Subcutaneous abdominal adipose tissue (tissue), 5 donors: Measurements from ENCODE around the gene ARF3.

ENCODE experiments used
- H3K27ac ChIP-seq: one replicate; pipeline ENCODE4 v1.7.0; 2013; ENCODE audit warnings: low read depth, mild to moderate bottlenecking, inconsistent platforms, low read length, moderate library complexity
- H3K27me3 ChIP-seq, 5 donors: one replicate each; pipeline ENCODE4 v1.7.0; 2013; ENCODE audit warnings: low read length in 5 of 5, inconsistent platforms in 1 of 5; ENCODE audit not compliant: control insufficient read depth in 5 of 5, insufficient read depth in 4 of 5
- H3K36me3 ChIP-seq, 5 donors: one replicate each; pipeline ENCODE4 v1.7.0; 2013; ENCODE audit warnings: low read length in 5 of 5; ENCODE audit not compliant: control insufficient read depth in 5 of 5, insufficient read depth in 5 of 5
- H3K4me1 ChIP-seq, 5 donors: one replicate each; pipeline ENCODE4 v1.7.0; 2013; ENCODE audit warnings: low read length in 5 of 5, mild to moderate bottlenecking in 3 of 5, moderate library complexity in 1 of 5; ENCODE audit not compliant: control insufficient read depth in 5 of 5, insufficient read depth in 5 of 5
- H3K4me3 ChIP-seq, 5 donors: one replicate each; pipeline ENCODE4 v1.7.0; 2013; ENCODE audit warnings: low read length in 5 of 5, low read depth in 1 of 5
- H3K9ac ChIP-seq, 5 donors: one replicate each; pipeline ENCODE4 v1.7.0; 2013; ENCODE audit warnings: low read length in 5 of 5, mild to moderate bottlenecking in 4 of 5, moderate library complexity in 3 of 5
- H3K9me3 ChIP-seq, 5 donors: one replicate each; pipeline ENCODE4 v1.7.0; 2013; ENCODE audit warnings: low read length in 5 of 5; ENCODE audit not compliant: control insufficient read depth in 5 of 5
- donor health status: healthy.
- donor health status: healthy.
- donor health status: healthy.
- donor health status: healthy.
- donor health status: healthy.

Gene ARF3

DNA sequence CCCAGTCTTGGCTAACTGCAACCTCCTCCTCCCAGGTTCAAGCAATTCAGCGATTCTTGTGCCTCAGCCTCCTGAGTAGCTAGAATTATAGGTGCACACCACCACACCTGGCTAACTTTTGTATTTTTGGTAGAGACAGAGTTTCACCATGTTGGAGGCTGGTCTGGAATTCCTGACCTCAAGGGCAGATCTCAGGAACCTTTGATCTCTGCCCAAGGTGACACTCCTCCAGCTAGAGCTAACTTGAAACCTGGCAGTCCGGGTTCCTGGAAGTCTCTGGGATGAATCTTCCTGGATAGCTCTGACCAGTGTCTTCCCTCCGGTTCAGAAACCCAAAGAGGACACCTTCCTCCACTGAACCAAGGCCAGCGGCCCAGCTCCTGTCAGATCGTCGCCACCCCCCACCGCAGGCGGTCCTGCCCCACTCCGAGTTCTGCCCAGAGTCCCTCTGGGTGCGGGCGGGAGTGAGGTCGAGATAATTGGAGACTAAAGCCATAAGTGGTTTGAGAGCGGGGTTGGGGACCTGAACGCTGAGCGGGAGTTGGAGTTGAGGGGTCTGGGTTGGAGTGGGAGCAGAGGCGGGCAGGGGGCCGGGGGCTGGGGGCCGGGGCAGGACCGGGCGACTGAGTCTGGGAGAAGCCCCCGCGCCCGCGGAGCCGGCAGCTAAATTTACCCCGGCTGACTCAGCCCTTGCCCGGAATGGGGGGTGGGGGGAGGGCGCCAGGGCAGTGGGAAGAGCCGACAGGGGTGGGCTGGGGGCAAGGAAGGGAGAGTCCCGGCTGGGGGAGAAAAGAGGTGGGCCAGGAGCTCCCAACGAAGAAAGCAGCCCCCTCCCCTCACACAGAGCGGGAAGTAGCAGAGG, 37.2 kb upstream of the ARF3 start:
- H3K4me3 ChIP-seq = no peak overlapping the region
- H3K9me3 ChIP-seq = no peaks in the 10 kb centered on the region
- peaks cover 2 to 37% (median 34%) of the 10 kb centered on the region in 5 donors for H3K4me1 ChIP-seq
- no peak overlapping the region for H3K9ac ChIP-seq
- no peak overlapping the region for H3K27ac ChIP-seq
- peaks cover 17 to 45% (median 23%) of the 10 kb centered on the region in 5 donors for H3K27me3 ChIP-seq
- no peaks in the 10 kb centered on the region for H3K36me3 ChIP-seq

DNA sequence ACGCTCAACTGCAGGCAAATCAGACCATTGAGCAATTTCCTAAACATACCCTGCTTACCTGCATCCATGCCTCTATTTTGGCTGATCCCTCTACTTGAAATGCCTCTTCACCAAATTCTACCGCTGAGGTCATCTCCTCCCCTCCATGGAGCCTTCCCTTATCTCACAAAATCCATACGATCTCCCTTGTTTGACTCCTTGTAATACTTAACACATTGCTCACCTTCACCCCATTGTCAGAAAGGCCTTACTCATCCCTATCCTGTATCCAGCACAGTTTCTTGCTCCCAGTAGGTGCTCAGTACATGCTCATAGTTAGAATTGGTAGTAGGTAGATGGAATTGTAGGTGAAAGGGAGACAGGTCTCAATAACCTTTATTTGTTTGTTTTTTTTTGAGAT, 36.5 kb upstream of the ARF3 start:
- Histone ChIP-seq H3K4me3 (no peak overlapping the region), H3K9ac (no peak overlapping the region), H3K27ac (no peak overlapping the region), H3K36me3 (no peaks in the 10 kb centered on the region), H3K4me1 (peaks cover 2 to 32% (median 28%) of the 10 kb centered on the region in 5 donors), H3K9me3 (no peaks in the 10 kb centered on the region), H3K27me3 (peaks cover 18 to 47% (median 25%) of the 10 kb centered on the region in 5 donors)

DNA sequence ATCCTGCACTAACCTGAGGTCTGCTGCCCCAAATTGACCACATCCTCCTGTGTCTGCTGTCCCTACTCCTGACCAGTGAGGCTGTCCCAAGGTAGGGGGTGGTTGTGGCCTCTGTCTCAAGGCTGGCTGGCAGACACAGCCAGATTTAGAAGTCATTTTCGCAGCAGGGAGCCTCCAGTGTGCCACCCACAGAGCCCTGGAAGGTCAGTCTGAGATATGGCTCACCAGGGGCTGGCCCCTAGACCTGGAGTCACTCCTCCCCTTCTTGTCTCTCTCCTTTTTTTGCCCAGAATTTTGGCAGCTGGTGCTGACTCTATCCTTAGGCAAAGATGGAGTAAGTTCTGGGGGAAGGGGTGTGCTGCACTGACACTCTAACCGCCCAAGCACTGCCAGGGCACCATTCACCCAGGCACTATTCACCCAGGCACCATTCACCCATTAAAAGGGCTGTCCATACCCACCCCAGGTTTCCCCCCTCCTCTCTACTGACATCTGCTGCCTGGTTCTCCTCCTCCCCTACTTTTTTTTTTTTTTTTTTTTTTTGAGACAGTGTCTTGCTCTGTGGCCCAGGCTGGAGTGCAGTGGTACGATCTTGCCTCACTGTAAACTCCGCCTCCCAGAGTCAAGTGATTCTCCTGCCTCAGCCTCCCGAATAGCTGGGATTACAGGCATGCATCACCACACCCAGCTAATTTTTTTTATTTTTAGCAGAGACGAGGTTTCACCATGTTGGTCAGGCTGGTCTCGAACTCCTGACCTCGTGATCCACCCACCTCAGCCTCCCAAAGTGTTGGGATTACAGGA, 34.2 kb upstream of the ARF3 start:
- H3K9ac ChIP-seq = no peak overlapping the region
- no peaks in the 10 kb centered on the region for H3K9me3 ChIP-seq
- no peak overlapping the region for H3K4me3 ChIP-seq
- H3K27ac ChIP-seq = no peak overlapping the region
- H3K27me3 ChIP-seq = peaks cover 16 to 50% (median 26%) of the 10 kb centered on the region in 5 donors
- peaks cover 0 to 9% (median 6%) of the 10 kb centered on the region in 5 donors for H3K4me1 ChIP-seq
- no peaks in the 10 kb centered on the region for H3K36me3 ChIP-seq

DNA sequence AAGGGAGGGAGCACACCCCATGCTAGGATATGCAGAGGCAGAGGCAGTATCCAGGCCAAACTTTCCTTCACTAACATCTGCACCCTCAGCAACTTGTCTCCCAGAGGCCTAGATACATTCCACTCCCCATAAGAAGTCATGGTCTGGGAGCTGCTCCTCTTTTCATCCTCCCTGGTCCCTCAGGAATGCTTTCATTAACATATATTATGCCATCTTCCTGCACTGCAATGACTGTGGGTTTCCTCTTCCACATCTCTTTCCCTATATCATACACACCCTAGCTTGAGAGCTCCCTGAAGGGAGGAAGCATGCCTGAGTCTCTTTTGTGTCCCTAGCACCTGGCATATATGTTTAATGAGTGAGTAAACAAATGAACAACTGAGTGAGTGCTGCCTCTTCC, 33.3 kb upstream of the ARF3 start:
- Histone ChIP-seq H3K9me3 (no peaks in the 10 kb centered on the region), H3K36me3 (no peaks in the 10 kb centered on the region), H3K9ac (no peak overlapping the region), H3K27ac (no peak overlapping the region), H3K4me3 (no peak overlapping the region), H3K4me1 (peaks cover 0 to 9% (median 6%) of the 10 kb centered on the region in 5 donors), H3K27me3 (peaks cover 15 to 54% (median 31%) of the 10 kb centered on the region in 5 donors)

DNA sequence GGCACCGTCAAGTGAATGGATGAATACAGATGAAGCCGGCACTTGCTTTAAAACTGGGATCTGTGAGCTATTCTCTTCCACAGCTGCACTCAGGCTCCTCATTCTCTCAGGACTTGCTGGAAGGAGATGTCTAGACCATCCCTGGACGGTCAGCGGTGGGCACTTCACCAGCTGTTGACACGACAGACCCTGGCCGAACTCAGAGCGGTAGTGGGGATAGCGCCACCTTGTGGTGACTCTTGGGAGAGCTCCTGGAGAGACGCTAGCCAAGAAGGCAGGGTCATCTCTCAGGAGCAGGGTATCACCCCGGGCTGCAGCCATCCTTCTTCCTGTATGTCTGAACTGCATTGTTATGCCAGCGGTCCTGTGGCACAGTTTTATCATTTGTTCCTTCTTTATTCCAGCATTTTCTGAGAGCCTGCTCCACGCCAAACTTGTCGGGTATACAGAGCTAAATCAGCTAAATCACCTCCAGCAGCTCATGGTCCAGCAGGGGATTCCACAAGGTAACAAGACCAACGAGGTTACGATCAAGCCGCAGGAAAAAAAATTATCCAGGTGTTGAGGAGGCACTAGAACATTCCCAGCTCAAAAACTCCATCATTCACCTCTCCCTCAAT, 30.9 kb upstream of the ARF3 start:
- H3K27ac ChIP-seq = no peak overlapping the region
- peaks cover 15 to 52% (median 26%) of the 10 kb centered on the region in 5 donors for H3K27me3 ChIP-seq
- no peaks in the 10 kb centered on the region for H3K36me3 ChIP-seq
- H3K4me1 ChIP-seq = peaks cover 0 to 3% (median 0%) of the 10 kb centered on the region in 5 donors
- no peak overlapping the region for H3K4me3 ChIP-seq
- H3K9ac ChIP-seq = no peak overlapping the region
- no peaks in the 10 kb centered on the region for H3K9me3 ChIP-seq

DNA sequence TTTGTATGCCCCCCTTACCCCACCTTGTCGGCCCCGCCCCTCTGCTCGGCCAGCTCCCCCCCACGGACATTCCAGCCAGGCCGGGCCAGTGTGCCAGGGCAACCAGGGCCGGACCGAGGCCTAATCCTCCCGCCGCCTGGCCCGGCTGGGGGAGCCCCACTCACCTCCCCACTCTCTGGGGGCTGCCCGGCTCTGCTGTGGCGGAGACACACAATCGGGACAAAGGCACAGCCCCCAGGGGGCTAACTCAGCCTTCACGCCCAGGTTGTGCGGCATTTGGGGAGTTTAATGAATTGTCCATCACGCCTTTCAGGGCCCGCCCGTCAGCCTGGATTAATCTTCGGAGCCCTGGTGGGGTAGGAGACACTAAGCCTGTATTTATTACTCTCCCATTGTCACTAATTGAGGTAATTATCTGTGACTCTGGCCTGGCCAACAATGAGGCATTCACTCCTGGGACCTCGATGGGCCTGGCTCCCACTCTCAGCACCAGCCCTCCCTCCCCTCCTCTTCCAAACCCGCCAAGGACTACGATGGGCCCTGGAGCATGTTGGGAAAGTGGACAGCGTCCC, 29.5 kb upstream of the ARF3 start:
- H3K4me3 ChIP-seq = no peak overlapping the region
- peaks cover 25 to 58% (median 33%) of the 10 kb centered on the region in 5 donors for H3K27me3 ChIP-seq
- no peak overlapping the region for H3K9ac ChIP-seq
- H3K36me3 ChIP-seq = no peaks in the 10 kb centered on the region
- H3K4me1 ChIP-seq = peaks cover 0 to 3% (median 0%) of the 10 kb centered on the region in 5 donors
- no peaks in the 10 kb centered on the region for H3K9me3 ChIP-seq
- no peak overlapping the region for H3K27ac ChIP-seq

- Histone ChIP-seq H3K9me3 (no peaks in the 10 kb centered on the region), H3K4me1 (peaks cover 0 to 12% (median 8%) of the 10 kb centered on the region in 5 donors), H3K4me3 (no peak overlapping the region), H3K9ac (no peak overlapping the region), H3K36me3 (no peaks in the 10 kb centered on the region), H3K27me3 (peaks cover 32 to 67% (median 39%) of the 10 kb centered on the region in 5 donors), H3K27ac (no peak overlapping the region)
Measured at GRCh38 chr12:48985901-48986300, 28.6 kb upstream of the ARF3 start.

DNA sequence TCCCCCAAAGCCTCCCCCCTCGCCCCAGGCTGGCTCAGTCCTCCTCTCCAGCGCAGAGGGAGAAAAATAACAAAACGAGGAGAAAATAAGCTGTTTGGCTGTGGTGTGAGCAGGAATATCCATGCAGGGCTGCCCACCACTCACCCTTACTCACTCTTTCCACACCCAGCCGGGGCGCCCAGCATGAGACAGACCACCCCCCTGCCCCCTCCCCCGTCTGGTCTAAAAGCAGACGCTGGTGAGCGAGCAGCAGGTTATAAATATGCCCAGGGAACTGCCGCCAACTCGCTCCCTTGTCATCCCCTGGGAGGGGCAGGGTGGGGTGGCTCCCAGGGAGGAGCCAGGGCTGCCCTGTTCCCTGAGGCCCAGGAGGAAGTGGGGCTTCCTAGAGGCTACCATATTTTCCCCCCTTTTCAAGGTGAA, 28.2 kb upstream of the ARF3 start:
- Histone ChIP-seq H3K4me3 (no peak overlapping the region), H3K9ac (no peak overlapping the region), H3K27me3 (peaks cover 36 to 71% (median 43%) of the 10 kb centered on the region in 5 donors)

DNA sequence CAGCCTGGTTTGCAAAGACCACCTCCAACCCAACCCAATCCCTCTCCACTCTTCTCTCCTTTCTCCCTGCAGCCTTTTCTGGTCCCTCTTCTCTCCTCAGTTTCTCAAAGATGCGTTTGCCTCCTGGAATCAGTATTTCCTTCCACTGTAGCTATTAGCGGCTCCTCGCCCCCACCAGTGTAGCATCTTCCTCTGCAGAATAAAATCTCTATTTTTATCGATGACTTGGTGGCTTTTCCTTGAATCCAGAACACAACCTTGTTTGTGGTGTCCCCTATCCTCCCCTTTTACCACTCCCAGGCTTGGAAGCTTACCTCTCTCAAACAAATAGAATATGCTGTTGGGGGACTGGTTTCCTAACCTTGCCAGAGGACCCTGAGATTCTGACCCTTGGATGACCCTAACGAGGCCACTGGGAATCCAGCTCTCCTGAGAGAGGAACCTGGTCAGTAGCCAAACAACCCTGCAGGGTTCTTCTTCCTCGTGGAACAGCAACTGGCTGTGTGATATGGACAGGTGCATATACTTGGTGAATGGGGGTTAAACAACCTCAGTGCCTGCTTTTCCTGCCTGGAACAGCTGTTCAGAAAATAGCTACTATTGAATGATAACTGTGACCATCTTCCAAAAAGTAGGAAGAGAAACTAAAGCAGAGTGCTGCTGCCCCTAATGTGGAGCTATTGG, 25.3 kb upstream of the ARF3 start:
- Histone ChIP-seq H3K4me3 (no peak overlapping the region), H3K27me3 (peaks cover 52 to 87% (median 61%) of the 10 kb centered on the region in 5 donors), H3K9me3 (no peaks in the 10 kb centered on the region), H3K27ac (no peak overlapping the region), H3K36me3 (no peaks in the 10 kb centered on the region), H3K9ac (no peak overlapping the region), H3K4me1 (peaks cover 12 to 41% (median 40%) of the 10 kb centered on the region in 5 donors)

More for the DNA sequence above, 28.2 kb upstream of the ARF3 start:
- Histone ChIP-seq H3K4me1 (peaks cover 0 to 16% (median 12%) of the 10 kb centered on the region in 5 donors), H3K9me3 (no peaks in the 10 kb centered on the region), H3K27ac (no peak overlapping the region), H3K36me3 (no peaks in the 10 kb centered on the region)
